ENCODE data around the gene FTCDNL1.

- no peak for TF ChIP-seq CTCF (tag by site-specific recombination; IDR thresholded peaks at IDR 0.05)
- TF ChIP-seq ZNF510 (tag by site-specific recombination; IDR thresholded peaks at IDR 0.05; ENCODE audit: insufficient replicate concordance) = no peak
- TF ChIP-seq ATF2 (tag by site-specific recombination; IDR thresholded peaks at IDR 0.05; ENCODE audit: low read depth) = no peak
- TF ChIP-seq ZNF354C (tag by site-specific recombination; IDR thresholded peaks at IDR 0.05; ENCODE audit: borderline replicate concordance, low read depth) = no peak
Measured at GRCh38 chr2:199764273-199764800, 86.7 kb downstream of the FTCDNL1 start.

All from HEK293 (cell line).